Measurements from ENCODE around the gene VAV2.

GRCh38 chr9:133787754-133788025 is 204.4 kb downstream of the VAV2 start:
- TF ChIP-seq CTCF (IDR thresholded peaks at IDR 0.05) = no peak
- no peak for TF ChIP-seq EHF (CRISPR knock-in tag; IDR thresholded peaks at IDR 0.05)
- no peak for TF ChIP-seq RCOR1 (IDR thresholded peaks at IDR 0.05; ENCODE audit: low read depth, low read length)
- TF ChIP-seq POLR2A (IDR thresholded peaks at IDR 0.05; ENCODE audit: low read length) = no peak
- TF ChIP-seq ZNF302 (CRISPR knock-in tag; IDR thresholded peaks at IDR 0.05) = no peak
- TF ChIP-seq SMC3 (IDR thresholded peaks at IDR 0.05) = no peak
- no peak for TF ChIP-seq PBX3 (IDR thresholded peaks at IDR 0.05)
- TF ChIP-seq HDAC2 (IDR thresholded peaks at IDR 0.05) = no peak
- no peak for TF ChIP-seq TFCP2L1 (CRISPR knock-in tag; IDR thresholded peaks at IDR 0.05)

All from A549 (cell line).